ENCODE results near the gene LEMD3. TPM values are rescaled to one million over a fixed set of nuclear protein-coding genes. Genes with fewer than 3 reads are reported as not detected.

The LEMD3 gene
- polyA plus RNA-seq, 2 donors, result 5.6 to 5.9 TPM

DNA sequence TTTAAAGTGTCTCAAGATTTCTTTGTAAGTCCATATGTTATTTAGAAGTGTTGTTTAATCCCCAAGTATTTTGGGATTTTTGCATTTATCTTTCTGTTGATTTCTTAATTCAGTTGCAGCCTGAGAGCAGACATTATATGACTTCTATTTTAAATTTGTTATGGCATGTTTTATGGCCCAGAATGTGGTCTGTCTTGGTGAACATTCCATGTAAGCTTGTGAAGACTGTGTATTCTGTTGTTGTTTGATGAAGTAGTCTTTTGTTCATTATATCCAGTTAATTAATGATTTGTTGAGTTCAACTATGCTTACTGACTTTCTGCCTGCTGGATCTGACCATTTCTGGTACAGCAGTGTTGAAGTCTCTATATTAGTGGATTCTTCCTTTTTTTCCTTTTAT, 34.0 kb downstream of the LEMD3 start:
- Histone ChIP-seq H3K4me3 (ENCODE audit: low read depth in 1 of 2, low read length in 2 of 2) (no peak overlapping the region), H3K4me1 (ENCODE audit: control insufficient read depth in 2 of 2, insufficient read depth in 2 of 2, low read length in 1 of 2) (no peaks in the 10 kb centered on the region), H3K27ac (ENCODE audit: low read depth in 2 of 2, low read length in 1 of 2) (no peak overlapping the region), H3K36me3 (ENCODE audit: control insufficient read depth in 2 of 2, insufficient read depth in 2 of 2, low read length in 1 of 2) (no peaks in the 10 kb centered on the region), H3K27me3 (ENCODE audit: control insufficient read depth in 1 of 2, insufficient read depth in 2 of 2, low read length in 2 of 2) (no peaks in the 10 kb centered on the region), H3K9me3 (ENCODE audit: control insufficient read depth in 2 of 2, insufficient read depth in 1 of 2, low read depth in 1 of 2, low read length in 1 of 2) (no peaks in the 10 kb centered on the region)

DNA sequence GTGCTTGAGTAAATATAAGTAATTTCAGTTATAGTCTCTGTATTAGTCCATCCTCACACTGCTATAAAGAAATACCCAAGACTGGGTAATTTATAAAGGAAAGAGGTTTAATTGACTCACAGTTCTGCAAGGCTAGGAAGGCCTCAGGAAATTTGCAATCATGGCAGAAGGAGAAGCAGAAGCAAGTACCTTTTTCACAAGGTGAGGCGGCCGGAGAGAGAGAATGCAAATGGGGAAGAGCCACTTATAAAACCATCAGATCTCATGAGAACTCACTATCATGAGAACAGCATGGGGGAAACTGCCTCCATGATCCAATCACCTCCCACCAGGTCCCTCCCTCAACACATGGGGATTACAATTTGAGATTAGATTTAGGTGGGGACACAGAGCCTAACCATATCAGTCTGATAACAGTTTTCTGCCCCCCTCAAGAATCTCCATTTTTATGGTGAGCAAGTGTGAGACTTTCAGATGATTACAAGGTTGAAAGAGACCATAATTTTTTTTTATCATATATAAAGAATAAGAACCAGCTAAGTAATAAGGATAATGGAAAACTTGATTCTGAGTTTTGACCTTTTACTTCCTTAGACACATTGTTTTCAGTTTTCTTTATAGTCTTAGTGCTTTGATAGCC, 35.6 kb downstream of the LEMD3 start:
- no peaks in the 10 kb centered on the region for H3K27me3 ChIP-seq (ENCODE audit: control insufficient read depth in 1 of 2, insufficient read depth in 2 of 2, low read length in 2 of 2)
- H3K4me1 ChIP-seq (ENCODE audit: control insufficient read depth in 2 of 2, insufficient read depth in 2 of 2, low read length in 1 of 2), result no peaks in the 10 kb centered on the region
- H3K4me3 ChIP-seq (ENCODE audit: low read depth in 1 of 2, low read length in 2 of 2), result no peak overlapping the region
- H3K27ac ChIP-seq (ENCODE audit: low read depth in 2 of 2, low read length in 1 of 2), result no peak overlapping the region
- no peaks in the 10 kb centered on the region for H3K9me3 ChIP-seq (ENCODE audit: control insufficient read depth in 2 of 2, insufficient read depth in 1 of 2, low read depth in 1 of 2, low read length in 1 of 2)
- 93 to 97% methylated on average over 2 of the region's 2 CpGs for whole genome bisulfite sequencing, 2 donors
- H3K36me3 ChIP-seq (ENCODE audit: control insufficient read depth in 2 of 2, insufficient read depth in 2 of 2, low read length in 1 of 2), result no peaks in the 10 kb centered on the region

GRCh38 chr12:65205886-65206285, 36.5 kb downstream of the LEMD3 start:
- H3K4me3 ChIP-seq (ENCODE audit: low read depth in 1 of 2, low read length in 2 of 2), result no peak overlapping the region
- H3K9me3 ChIP-seq (ENCODE audit: control insufficient read depth in 2 of 2, insufficient read depth in 1 of 2, low read depth in 1 of 2, low read length in 1 of 2), result no peaks in the 10 kb centered on the region
- no peaks in the 10 kb centered on the region for H3K27me3 ChIP-seq (ENCODE audit: control insufficient read depth in 1 of 2, insufficient read depth in 2 of 2, low read length in 2 of 2)
- no peaks in the 10 kb centered on the region for H3K4me1 ChIP-seq (ENCODE audit: control insufficient read depth in 2 of 2, insufficient read depth in 2 of 2, low read length in 1 of 2)
- H3K36me3 ChIP-seq (ENCODE audit: control insufficient read depth in 2 of 2, insufficient read depth in 2 of 2, low read length in 1 of 2), result no peaks in the 10 kb centered on the region
- H3K27ac ChIP-seq (ENCODE audit: low read depth in 2 of 2, low read length in 1 of 2), result no peak overlapping the region

DNA sequence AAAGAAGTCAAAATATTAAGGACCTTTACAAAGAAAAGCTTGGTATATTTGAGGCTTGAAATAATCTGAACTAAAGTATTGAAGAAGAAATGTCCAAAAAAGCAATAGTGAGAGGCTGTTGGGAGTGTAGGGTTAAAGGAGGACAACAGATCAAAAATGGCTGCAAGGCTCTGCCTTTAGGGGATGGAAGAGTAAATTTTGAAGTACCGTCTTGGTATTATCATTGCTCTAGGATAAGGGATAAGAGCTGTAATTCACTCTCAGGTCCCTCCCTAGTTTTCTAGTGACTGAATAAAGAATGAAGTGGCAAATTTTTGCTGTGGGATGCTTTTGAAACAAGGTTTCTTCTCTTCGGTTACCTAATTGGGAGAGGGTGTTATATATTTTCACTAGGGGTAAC, 38.7 kb downstream of the LEMD3 start:
- Histone ChIP-seq H3K36me3 (ENCODE audit: control insufficient read depth in 2 of 2, insufficient read depth in 2 of 2, low read length in 1 of 2) (no peaks in the 10 kb centered on the region), H3K9me3 (ENCODE audit: control insufficient read depth in 2 of 2, insufficient read depth in 1 of 2, low read depth in 1 of 2, low read length in 1 of 2) (no peaks in the 10 kb centered on the region), H3K4me3 (ENCODE audit: low read depth in 1 of 2, low read length in 2 of 2) (no peak overlapping the region), H3K27ac (ENCODE audit: low read depth in 2 of 2, low read length in 1 of 2) (no peak overlapping the region), H3K27me3 (ENCODE audit: control insufficient read depth in 1 of 2, insufficient read depth in 2 of 2, low read length in 2 of 2) (no peaks in the 10 kb centered on the region), H3K4me1 (ENCODE audit: control insufficient read depth in 2 of 2, insufficient read depth in 2 of 2, low read length in 1 of 2) (no peaks in the 10 kb centered on the region)
- WGBS, 2 donors, result 87 to 94% methylated on average over 2 of the region's 2 CpGs

DNA sequence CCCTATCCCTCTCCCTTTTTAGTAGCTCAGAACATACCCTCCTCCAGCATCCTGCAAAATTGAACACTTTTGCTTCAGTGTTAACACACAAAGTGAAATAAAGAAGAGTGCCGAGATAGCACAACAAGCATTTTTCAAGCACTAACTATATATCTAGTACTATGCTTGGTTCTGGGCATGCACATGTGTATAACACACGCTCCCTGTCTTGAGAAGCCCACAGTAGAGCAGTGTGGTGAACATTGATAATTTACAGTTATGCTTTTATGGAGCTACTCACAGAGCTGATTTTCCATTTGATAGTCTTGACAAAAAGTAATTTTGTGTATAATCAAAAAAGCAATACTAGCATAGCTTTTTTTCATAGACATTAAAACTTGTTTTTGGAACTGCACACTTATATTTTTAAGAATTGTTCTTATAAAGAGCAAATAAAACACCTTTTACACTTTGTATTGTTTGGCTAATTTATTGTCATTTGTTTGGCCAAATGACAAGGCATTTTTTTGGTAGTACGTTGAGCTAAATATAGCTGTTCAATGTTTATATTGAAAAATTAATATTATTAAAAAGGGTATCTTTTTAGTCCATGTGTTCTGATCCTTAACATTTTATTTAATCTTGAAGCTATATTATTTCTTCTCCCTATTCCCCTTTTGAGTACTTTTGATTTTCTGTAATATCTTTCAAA, 39.7 kb downstream of the LEMD3 start:
- Histone ChIP-seq H3K4me3 (ENCODE audit: low read depth in 1 of 2, low read length in 2 of 2) (no peak overlapping the region), H3K27ac (ENCODE audit: low read depth in 2 of 2, low read length in 1 of 2) (no peak overlapping the region), H3K27me3 (ENCODE audit: control insufficient read depth in 1 of 2, insufficient read depth in 2 of 2, low read length in 2 of 2) (no peaks in the 10 kb centered on the region), H3K9me3 (ENCODE audit: control insufficient read depth in 2 of 2, insufficient read depth in 1 of 2, low read depth in 1 of 2, low read length in 1 of 2) (no peaks in the 10 kb centered on the region), H3K36me3 (ENCODE audit: control insufficient read depth in 2 of 2, insufficient read depth in 2 of 2, low read length in 1 of 2) (no peaks in the 10 kb centered on the region), H3K4me1 (ENCODE audit: control insufficient read depth in 2 of 2, insufficient read depth in 2 of 2, low read length in 1 of 2) (no peaks in the 10 kb centered on the region)
- WGBS, 2 donors, result 68 to 73% methylated on average over 3 of the region's 3 CpGs

DNA sequence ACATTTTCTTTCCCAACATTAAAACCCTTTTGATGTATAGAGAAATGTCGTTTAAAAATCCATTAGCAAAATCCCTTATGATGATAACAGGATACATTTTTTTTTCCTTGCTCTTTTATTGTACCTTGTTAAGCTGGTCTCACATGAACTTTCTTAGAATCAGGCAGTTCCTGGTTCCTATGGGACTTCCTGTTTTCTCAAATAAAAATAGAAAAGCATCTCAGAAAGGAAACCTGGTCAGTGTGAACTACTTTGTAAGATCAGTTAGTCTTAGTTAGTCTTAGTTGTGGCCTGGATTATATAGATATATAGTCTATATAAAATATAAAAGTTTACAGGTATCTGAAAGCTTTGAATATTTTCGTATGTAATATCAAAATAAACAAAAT, 40.3 kb downstream of the LEMD3 start:
- Histone ChIP-seq H3K27ac (ENCODE audit: low read depth in 2 of 2, low read length in 1 of 2) (no peak overlapping the region), H3K4me1 (ENCODE audit: control insufficient read depth in 2 of 2, insufficient read depth in 2 of 2, low read length in 1 of 2) (no peaks in the 10 kb centered on the region), H3K36me3 (ENCODE audit: control insufficient read depth in 2 of 2, insufficient read depth in 2 of 2, low read length in 1 of 2) (no peaks in the 10 kb centered on the region), H3K27me3 (ENCODE audit: control insufficient read depth in 1 of 2, insufficient read depth in 2 of 2, low read length in 2 of 2) (no peaks in the 10 kb centered on the region), H3K9me3 (ENCODE audit: control insufficient read depth in 2 of 2, insufficient read depth in 1 of 2, low read depth in 1 of 2, low read length in 1 of 2) (no peaks in the 10 kb centered on the region), H3K4me3 (ENCODE audit: low read depth in 1 of 2, low read length in 2 of 2) (no peak overlapping the region)
- WGBS, 2 donors, result 43 to 46% methylated on average over 2 of the region's 2 CpGs

- H3K4me3 ChIP-seq (ENCODE audit: low read depth in 1 of 2, low read length in 2 of 2), result no peak overlapping the region
- no peaks in the 10 kb centered on the region for H3K9me3 ChIP-seq (ENCODE audit: control insufficient read depth in 2 of 2, insufficient read depth in 1 of 2, low read depth in 1 of 2, low read length in 1 of 2)
- H3K27ac ChIP-seq (ENCODE audit: low read depth in 2 of 2, low read length in 1 of 2), result no peak overlapping the region
- no peaks in the 10 kb centered on the region for H3K4me1 ChIP-seq (ENCODE audit: control insufficient read depth in 2 of 2, insufficient read depth in 2 of 2, low read length in 1 of 2)
- peaks cover 0 to 2% of the 10 kb centered on the region in 2 donors for H3K36me3 ChIP-seq (ENCODE audit: control insufficient read depth in 2 of 2, insufficient read depth in 2 of 2, low read length in 1 of 2)
- no peaks in the 10 kb centered on the region for H3K27me3 ChIP-seq (ENCODE audit: control insufficient read depth in 1 of 2, insufficient read depth in 2 of 2, low read length in 2 of 2)
Observed at GRCh38 chr12:65217086-65217485, 47.7 kb downstream of the LEMD3 start.

DNA sequence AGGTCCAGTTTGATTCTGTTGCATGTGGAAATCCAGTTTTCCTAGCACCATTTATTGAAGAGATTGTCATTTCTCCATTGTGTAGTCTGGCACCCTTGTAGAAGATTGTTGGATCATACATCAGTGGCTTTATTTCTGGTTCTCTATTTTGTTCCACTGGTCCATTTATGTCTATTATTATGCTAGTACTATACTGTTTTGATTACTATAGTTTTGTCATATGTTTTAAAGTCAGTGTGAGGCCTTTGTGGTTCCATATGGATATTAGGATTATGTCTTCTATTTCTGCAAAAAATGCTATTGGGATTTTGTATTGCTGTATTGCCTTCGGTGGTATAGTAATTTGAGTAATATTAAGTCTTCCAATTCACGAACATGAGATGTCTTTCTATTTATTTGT, 51.4 kb downstream of the LEMD3 start:
- Histone ChIP-seq H3K4me3 (ENCODE audit: low read depth in 1 of 2, low read length in 2 of 2) (no peak overlapping the region), H3K9me3 (ENCODE audit: control insufficient read depth in 2 of 2, insufficient read depth in 1 of 2, low read depth in 1 of 2, low read length in 1 of 2) (no peaks in the 10 kb centered on the region), H3K36me3 (ENCODE audit: control insufficient read depth in 2 of 2, insufficient read depth in 2 of 2, low read length in 1 of 2) (peaks cover 0 to 2% of the 10 kb centered on the region in 2 donors), H3K27ac (ENCODE audit: low read depth in 2 of 2, low read length in 1 of 2) (no peak overlapping the region), H3K4me1 (ENCODE audit: control insufficient read depth in 2 of 2, insufficient read depth in 2 of 2, low read length in 1 of 2) (no peaks in the 10 kb centered on the region), H3K27me3 (ENCODE audit: control insufficient read depth in 1 of 2, insufficient read depth in 2 of 2, low read length in 2 of 2) (no peaks in the 10 kb centered on the region)
- 98% methylated on average over 2 of the region's 2 CpGs for WGBS, 2 donors

- Histone ChIP-seq H3K4me3 (ENCODE audit: low read depth in 1 of 2, low read length in 2 of 2) (no peak overlapping the region), H3K9me3 (ENCODE audit: control insufficient read depth in 2 of 2, insufficient read depth in 1 of 2, low read depth in 1 of 2, low read length in 1 of 2) (no peaks in the 10 kb centered on the region), H3K36me3 (ENCODE audit: control insufficient read depth in 2 of 2, insufficient read depth in 2 of 2, low read length in 1 of 2) (no peaks in the 10 kb centered on the region), H3K27me3 (ENCODE audit: control insufficient read depth in 1 of 2, insufficient read depth in 2 of 2, low read length in 2 of 2) (no peaks in the 10 kb centered on the region), H3K27ac (ENCODE audit: low read depth in 2 of 2, low read length in 1 of 2) (no peak overlapping the region), H3K4me1 (ENCODE audit: control insufficient read depth in 2 of 2, insufficient read depth in 2 of 2, low read length in 1 of 2) (no peaks in the 10 kb centered on the region)
- 60 to 100% methylated on average over 1 of the region's 1 CpG for WGBS, 2 donors
Observed at GRCh38 chr12:65229441-65229840, 60.1 kb downstream of the LEMD3 start.

- H3K27me3 ChIP-seq (ENCODE audit: control insufficient read depth in 1 of 2, insufficient read depth in 2 of 2, low read length in 2 of 2), result no peaks in the 10 kb centered on the region
- no peak overlapping the region for H3K27ac ChIP-seq (ENCODE audit: low read depth in 2 of 2, low read length in 1 of 2)
- H3K4me3 ChIP-seq (ENCODE audit: low read depth in 1 of 2, low read length in 2 of 2), result no peak overlapping the region
- H3K9me3 ChIP-seq (ENCODE audit: control insufficient read depth in 2 of 2, insufficient read depth in 1 of 2, low read depth in 1 of 2, low read length in 1 of 2), result no peaks in the 10 kb centered on the region
- no peaks in the 10 kb centered on the region for H3K36me3 ChIP-seq (ENCODE audit: control insufficient read depth in 2 of 2, insufficient read depth in 2 of 2, low read length in 1 of 2)
- 23% methylated on average over 3 of the region's 3 CpGs for WGBS, 2 donors
- H3K4me1 ChIP-seq (ENCODE audit: control insufficient read depth in 2 of 2, insufficient read depth in 2 of 2, low read length in 1 of 2), result no peaks in the 10 kb centered on the region
Observed at GRCh38 chr12:65232476-65233077, 63.2 kb downstream of the LEMD3 start.
